DND-41 (cell line): Measurements from ENCODE around the gene EEF1G.

Source experiments
- EZH2 ChIP-seq: IDR thresholded peaks from 3 replicates; pipeline ENCODE4 v1.6.1; 2012; ENCODE audit warnings: borderline replicate concordance, low read depth, mild to moderate bottlenecking, moderate library complexity, low read length, inconsistent platforms; ENCODE audit not compliant: severe bottlenecking
- TF ChIP-seq, protein P1 (sequence below): IDR thresholded peaks from 2 replicates; pipeline ENCODE4 v1.5.1; 2012; ENCODE audit warnings: borderline replicate concordance, low read length, moderate library complexity, mild to moderate bottlenecking; ENCODE audit not compliant: poor library complexity, severe bottlenecking; ENCODE audit errors: extremely low read depth

- TF ChIP-seq, protein P1, sequence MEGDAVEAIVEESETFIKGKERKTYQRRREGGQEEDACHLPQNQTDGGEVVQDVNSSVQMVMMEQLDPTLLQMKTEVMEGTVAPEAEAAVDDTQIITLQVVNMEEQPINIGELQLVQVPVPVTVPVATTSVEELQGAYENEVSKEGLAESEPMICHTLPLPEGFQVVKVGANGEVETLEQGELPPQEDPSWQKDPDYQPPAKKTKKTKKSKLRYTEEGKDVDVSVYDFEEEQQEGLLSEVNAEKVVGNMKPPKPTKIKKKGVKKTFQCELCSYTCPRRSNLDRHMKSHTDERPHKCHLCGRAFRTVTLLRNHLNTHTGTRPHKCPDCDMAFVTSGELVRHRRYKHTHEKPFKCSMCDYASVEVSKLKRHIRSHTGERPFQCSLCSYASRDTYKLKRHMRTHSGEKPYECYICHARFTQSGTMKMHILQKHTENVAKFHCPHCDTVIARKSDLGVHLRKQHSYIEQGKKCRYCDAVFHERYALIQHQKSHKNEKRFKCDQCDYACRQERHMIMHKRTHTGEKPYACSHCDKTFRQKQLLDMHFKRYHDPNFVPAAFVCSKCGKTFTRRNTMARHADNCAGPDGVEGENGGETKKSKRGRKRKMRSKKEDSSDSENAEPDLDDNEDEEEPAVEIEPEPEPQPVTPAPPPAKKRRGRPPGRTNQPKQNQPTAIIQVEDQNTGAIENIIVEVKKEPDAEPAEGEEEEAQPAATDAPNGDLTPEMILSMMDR = no peak
- no peak for TF ChIP-seq EZH2
These were observed 1.3 kb downstream of the EEF1G start for GRCh38 chr11:62572431-62572830.
